ENCODE measurements around the gene MAST3.

The MAST3 gene

GRCh38 chr19:18179957-18180356 lies 82.4 kb downstream of the MAST3 start:
- TF ChIP-seq, protein P1, sequence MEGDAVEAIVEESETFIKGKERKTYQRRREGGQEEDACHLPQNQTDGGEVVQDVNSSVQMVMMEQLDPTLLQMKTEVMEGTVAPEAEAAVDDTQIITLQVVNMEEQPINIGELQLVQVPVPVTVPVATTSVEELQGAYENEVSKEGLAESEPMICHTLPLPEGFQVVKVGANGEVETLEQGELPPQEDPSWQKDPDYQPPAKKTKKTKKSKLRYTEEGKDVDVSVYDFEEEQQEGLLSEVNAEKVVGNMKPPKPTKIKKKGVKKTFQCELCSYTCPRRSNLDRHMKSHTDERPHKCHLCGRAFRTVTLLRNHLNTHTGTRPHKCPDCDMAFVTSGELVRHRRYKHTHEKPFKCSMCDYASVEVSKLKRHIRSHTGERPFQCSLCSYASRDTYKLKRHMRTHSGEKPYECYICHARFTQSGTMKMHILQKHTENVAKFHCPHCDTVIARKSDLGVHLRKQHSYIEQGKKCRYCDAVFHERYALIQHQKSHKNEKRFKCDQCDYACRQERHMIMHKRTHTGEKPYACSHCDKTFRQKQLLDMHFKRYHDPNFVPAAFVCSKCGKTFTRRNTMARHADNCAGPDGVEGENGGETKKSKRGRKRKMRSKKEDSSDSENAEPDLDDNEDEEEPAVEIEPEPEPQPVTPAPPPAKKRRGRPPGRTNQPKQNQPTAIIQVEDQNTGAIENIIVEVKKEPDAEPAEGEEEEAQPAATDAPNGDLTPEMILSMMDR (conservative IDR thresholded peaks at IDR 0.05; ENCODE audit: low read depth, low read length) = no peak
- no peak for DNase-seq (ENCODE audit: low read depth)
- H3K4me3 ChIP-seq (ENCODE audit: low read length) = no peak overlapping the region

- DNase-seq (ENCODE audit: low read depth) = no peak
- TF ChIP-seq, protein P1 (conservative IDR thresholded peaks at IDR 0.05; ENCODE audit: low read depth, low read length) = no peak
- H3K4me3 ChIP-seq (ENCODE audit: low read length) = no peak overlapping the region
Observed at GRCh38 chr19:18183529-18183928, 86.0 kb downstream of the MAST3 start.

GRCh38 chr19:18185538-18185937 lies 88.0 kb downstream of the MAST3 start:
- TF ChIP-seq, protein P1 (conservative IDR thresholded peaks at IDR 0.05; ENCODE audit: low read depth, low read length) = no peak
- DNase-seq (ENCODE audit: low read depth) = no peak
- H3K4me3 ChIP-seq (ENCODE audit: low read length) = no peak overlapping the region

- TF ChIP-seq, protein P1 (conservative IDR thresholded peaks at IDR 0.05; ENCODE audit: low read depth, low read length) = no peak
- DNase-seq (ENCODE audit: low read depth) = no peak
- H3K4me3 ChIP-seq (ENCODE audit: low read length) = no peak overlapping the region
Observed at GRCh38 chr19:18190278-18190677, 92.7 kb downstream of the MAST3 start.

DNA sequence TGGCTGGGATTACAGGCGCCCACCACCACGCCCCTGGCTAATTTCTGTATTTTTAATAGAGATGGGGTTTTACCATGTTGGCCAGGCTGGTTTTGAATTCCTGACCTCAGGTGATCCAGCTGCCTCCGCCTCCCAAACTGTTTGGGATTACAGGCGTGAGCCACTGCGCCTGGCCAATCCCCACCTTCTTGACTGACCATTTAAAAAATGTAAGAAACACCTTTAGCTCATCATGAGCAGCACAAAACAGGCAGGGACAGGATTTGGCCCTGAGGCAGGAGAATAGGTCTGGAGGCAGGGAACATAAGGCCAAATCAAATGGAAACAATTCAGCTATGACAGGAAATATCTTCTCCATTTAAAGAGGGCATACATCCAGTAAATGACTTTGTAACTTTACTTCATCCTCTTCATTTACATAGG lies 94.1 kb downstream of the MAST3 start:
- DNase-seq (ENCODE audit: low read depth) = no peak
- TF ChIP-seq, protein P1 (conservative IDR thresholded peaks at IDR 0.05; ENCODE audit: low read depth, low read length) = no peak
- peak overlapping the region; percentile 59 for H3K4me3 ChIP-seq (ENCODE audit: low read length)

- TF ChIP-seq, protein P1 (conservative IDR thresholded peaks at IDR 0.05; ENCODE audit: low read depth, low read length) = no peak
- H3K4me3 ChIP-seq (ENCODE audit: low read length) = peak within 1 kb of the TSS; percentile 85
- DNase-seq (ENCODE audit: low read depth) = peak; percentile 100
Observed at GRCh38 chr19:18192673-18193387, 95.3 kb downstream of the MAST3 start, which contains the start of gene MPV17L2. MPV17L2 (plus strand) TSS chr19:18193218; CDS start chr19:18193282, 64 bp downstream.

Data from retinal pigment epithelial cell (primary cell).